Measurements from ENCODE around the gene MGAT4A.

DNA sequence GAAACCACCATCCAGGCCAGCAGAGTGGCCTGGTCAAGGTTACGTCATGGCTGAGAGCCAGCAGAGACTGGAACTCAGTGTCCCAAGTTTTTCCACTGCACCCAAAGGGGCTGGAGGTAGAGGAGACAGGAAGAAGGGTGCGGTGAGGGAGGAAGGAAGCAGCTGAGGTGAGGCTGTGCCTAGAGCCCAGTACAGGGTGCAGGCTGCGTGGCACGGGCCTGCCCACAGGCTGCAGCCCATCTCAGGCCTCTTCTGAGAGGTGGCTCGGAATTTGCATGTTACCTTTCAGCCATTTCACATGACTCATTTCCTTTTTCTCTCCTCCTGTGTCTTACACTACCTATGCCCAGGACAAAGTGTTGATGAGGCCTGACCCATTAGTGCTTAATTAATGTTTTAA, 13.7 kb upstream of the MGAT4A start:
- TF ChIP-seq, protein P1, sequence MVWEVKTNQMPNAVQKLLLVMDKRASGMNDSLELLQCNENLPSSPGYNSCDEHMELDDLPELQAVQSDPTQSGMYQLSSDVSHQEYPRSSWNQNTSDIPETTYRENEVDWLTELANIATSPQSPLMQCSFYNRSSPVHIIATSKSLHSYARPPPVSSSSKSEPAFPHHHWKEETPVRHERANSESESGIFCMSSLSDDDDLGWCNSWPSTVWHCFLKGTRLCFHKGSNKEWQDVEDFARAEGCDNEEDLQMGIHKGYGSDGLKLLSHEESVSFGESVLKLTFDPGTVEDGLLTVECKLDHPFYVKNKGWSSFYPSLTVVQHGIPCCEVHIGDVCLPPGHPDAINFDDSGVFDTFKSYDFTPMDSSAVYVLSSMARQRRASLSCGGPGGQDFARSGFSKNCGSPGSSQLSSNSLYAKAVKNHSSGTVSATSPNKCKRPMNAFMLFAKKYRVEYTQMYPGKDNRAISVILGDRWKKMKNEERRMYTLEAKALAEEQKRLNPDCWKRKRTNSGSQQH (CRISPR knock-in tag; IDR thresholded peaks at IDR 0.05), result no peak
- TF ChIP-seq POLR2A (conservative IDR thresholded peaks at IDR 0.05) (no peak), POU5F1 (IDR thresholded peaks at IDR 0.05; ENCODE audit: borderline replicate concordance, low read depth, low read length, partially characterized antibody) (no peak), CBFB (CRISPR knock-in tag; IDR thresholded peaks at IDR 0.05) (no peak), ZNF282 (CRISPR knock-in tag; IDR thresholded peaks at IDR 0.05) (no peak), NR3C1 (CRISPR knock-in tag; IDR thresholded peaks at IDR 0.05) (no peak), TAF7 (tag; IDR thresholded peaks at IDR 0.05) (no peak), YY1 (IDR thresholded peaks at IDR 0.05; ENCODE audit: borderline replicate concordance in 1 of 3, control insufficient read depth in 1 of 3, extremely low read depth in 1 of 3, insufficient read depth in 3 of 3, insufficient read length in 1 of 3, insufficient replicate concordance in 2 of 3, low read depth in 1 of 3, low read length in 2 of 3) (no peak), TFAM (CRISPR knock-in tag; conservative IDR thresholded peaks at IDR 0.05) (no peak), TBP (optimal IDR thresholded peaks at IDR 0.05; ENCODE audit: low read depth, low read length) (no peak), BRF2 (IDR thresholded peaks at IDR 0.05; ENCODE audit: borderline replicate concordance, insufficient read depth, insufficient read length) (no peak)
- TF ChIP-seq, protein P2, sequence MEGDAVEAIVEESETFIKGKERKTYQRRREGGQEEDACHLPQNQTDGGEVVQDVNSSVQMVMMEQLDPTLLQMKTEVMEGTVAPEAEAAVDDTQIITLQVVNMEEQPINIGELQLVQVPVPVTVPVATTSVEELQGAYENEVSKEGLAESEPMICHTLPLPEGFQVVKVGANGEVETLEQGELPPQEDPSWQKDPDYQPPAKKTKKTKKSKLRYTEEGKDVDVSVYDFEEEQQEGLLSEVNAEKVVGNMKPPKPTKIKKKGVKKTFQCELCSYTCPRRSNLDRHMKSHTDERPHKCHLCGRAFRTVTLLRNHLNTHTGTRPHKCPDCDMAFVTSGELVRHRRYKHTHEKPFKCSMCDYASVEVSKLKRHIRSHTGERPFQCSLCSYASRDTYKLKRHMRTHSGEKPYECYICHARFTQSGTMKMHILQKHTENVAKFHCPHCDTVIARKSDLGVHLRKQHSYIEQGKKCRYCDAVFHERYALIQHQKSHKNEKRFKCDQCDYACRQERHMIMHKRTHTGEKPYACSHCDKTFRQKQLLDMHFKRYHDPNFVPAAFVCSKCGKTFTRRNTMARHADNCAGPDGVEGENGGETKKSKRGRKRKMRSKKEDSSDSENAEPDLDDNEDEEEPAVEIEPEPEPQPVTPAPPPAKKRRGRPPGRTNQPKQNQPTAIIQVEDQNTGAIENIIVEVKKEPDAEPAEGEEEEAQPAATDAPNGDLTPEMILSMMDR (IDR thresholded peaks at IDR 0.05 in 2 of 3, conservative IDR thresholded peaks at IDR 0.05 in 1 of 3; ENCODE audit: insufficient read depth in 2 of 3, low read depth in 1 of 3, low read length in 3 of 3), result no peak

All from K562 (cell line).